WI38 (cell line): ENCODE measurements around the gene IQCC.

Source experiments
- H3K4me3 ChIP-seq: 2 replicates; pipeline ENCODE4 v1.5.1; 2011; ENCODE audit warnings: low read depth, mild to moderate bottlenecking, control low read depth, low read length
- TF ChIP-seq, protein P1 (sequence below): IDR thresholded peaks from 2 replicates; pipeline ENCODE4 v1.5.1; 2012; ENCODE audit warnings: low read depth, mild to moderate bottlenecking, control low read depth, low read length

IQCC gene

GRCh38 chr1:32201011-32201855, 4.2 kb upstream of the IQCC start:
- H3K4me3 ChIP-seq = peak overlapping the region; percentile 75
- TF ChIP-seq, protein P1, sequence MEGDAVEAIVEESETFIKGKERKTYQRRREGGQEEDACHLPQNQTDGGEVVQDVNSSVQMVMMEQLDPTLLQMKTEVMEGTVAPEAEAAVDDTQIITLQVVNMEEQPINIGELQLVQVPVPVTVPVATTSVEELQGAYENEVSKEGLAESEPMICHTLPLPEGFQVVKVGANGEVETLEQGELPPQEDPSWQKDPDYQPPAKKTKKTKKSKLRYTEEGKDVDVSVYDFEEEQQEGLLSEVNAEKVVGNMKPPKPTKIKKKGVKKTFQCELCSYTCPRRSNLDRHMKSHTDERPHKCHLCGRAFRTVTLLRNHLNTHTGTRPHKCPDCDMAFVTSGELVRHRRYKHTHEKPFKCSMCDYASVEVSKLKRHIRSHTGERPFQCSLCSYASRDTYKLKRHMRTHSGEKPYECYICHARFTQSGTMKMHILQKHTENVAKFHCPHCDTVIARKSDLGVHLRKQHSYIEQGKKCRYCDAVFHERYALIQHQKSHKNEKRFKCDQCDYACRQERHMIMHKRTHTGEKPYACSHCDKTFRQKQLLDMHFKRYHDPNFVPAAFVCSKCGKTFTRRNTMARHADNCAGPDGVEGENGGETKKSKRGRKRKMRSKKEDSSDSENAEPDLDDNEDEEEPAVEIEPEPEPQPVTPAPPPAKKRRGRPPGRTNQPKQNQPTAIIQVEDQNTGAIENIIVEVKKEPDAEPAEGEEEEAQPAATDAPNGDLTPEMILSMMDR = no peak

DNA sequence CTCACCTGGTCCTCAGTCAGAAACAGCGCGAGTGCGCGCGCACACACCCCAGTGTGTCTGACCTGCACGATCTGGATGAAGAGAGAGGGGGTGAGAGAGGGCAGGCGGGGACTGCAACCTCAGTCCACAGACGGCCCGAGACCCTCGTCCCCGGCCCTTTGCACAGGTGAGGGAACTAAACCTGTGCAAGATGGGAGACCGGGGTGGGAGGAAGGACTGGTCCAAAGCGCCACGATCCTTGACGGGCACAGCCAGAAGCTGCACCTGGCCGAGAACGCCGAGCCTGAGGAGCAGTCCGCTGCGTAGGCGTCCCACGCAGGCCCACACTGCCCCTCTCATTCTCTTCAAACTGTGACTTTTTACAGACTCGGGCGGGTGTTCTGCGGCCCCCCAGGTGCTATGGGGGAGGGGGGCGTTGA, 519 bp upstream of the IQCC start:
- TF ChIP-seq, protein P1 = no peak
- H3K4me3 ChIP-seq = peak overlapping the region; percentile 77

- H3K4me3 ChIP-seq = no peak overlapping the region
- TF ChIP-seq, protein P1 = no peak
These were observed 3.0 kb downstream of the IQCC start for GRCh38 chr1:32208469-32208868.

- H3K4me3 ChIP-seq = no peak within 1 kb of the TSS
- TF ChIP-seq, protein P1 = no peak
These were observed 3.4 kb downstream of the IQCC start, which contains the start of gene DCDC2B for GRCh38 chr1:32208891-32209328. TSS of gene DCDC2B (plus strand) at chr1:32209089. CDS start at chr1:32209094, 5 bp downstream.

GRCh38 chr1:32215629-32216480, 10.4 kb downstream of the IQCC start:
- TF ChIP-seq, protein P1 = peak; percentile 90

DNA sequence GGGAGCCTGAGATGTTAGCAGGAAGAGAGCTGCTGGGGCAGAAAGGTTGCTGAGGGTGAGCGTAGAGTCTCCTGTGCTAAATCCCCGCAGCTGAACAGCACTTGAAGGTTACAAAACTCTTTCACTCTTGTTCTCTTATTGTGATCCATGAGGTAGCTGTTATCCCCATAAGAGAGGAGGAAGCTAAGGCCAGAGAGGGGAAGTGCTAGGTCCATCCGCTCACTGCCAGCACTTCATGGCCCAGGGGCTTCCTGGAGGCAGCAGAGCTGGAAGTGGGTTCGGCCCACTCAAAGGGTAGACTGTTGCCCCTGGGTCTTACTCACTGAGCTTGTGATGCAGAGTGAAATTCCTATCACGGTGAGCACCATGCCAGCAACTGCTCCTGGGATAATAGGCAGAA, 11.1 kb downstream of the IQCC start:
- TF ChIP-seq, protein P1 = no peak
- H3K4me3 ChIP-seq = no peak overlapping the region

More at GRCh38 chr1:32215629-32216480, 10.4 kb downstream of the IQCC start:
- no peak overlapping the region for H3K4me3 ChIP-seq
